HCT116 (cell line): Measurements from ENCODE around the gene SURF6.

Experiments
- CTCF ChIP-seq, 3 experiments: fragments of 200-600 bp in 1 of 3; sonication (generic) in 1 of 3; IDR thresholded peaks in 2 of 3; conservative IDR thresholded peaks in 1 of 3; 2 replicates each; pipeline ENCODE4 v1.5.1; 2012 to 2017; ENCODE audit warnings: low read depth in 2 of 3, low read length in 2 of 3, antibody characterized with exemption in 1 of 3, borderline replicate concordance in 1 of 3, control low read depth in 1 of 3, mild to moderate bottlenecking in 1 of 3, mixed read lengths in 1 of 3, mixed run types in 1 of 3, moderate library complexity in 1 of 3; ENCODE audit not compliant: insufficient read depth in 1 of 3
- EZH2phosphoT487 ChIP-seq: fragments of 200-600 bp; IDR thresholded peaks from 2 replicates; pipeline ENCODE4 v1.6.1; 2018; ENCODE audit warnings: antibody characterized with exemption, borderline replicate concordance
- RAD21 ChIP-seq: IDR thresholded peaks from 2 replicates; pipeline ENCODE4 v1.6.1; 2012; ENCODE audit warnings: low read depth, mild to moderate bottlenecking

GRCh38 chr9:133367778-133368177 lies 31.8 kb upstream of the SURF6 start:
- TF ChIP-seq CTCF (IDR thresholded peaks at IDR 0.05 in 2 of 3, conservative IDR thresholded peaks at IDR 0.05 in 1 of 3; ENCODE audit: borderline replicate concordance in 1 of 3, insufficient read depth in 1 of 3, low read depth in 2 of 3, low read length in 2 of 3) (no peak), EZH2phosphoT487 (no peak), RAD21 (no peak)
